ENCODE measurements around the gene COMTD1. TPM values are rescaled to one million over a fixed set of nuclear protein-coding genes. Genes with fewer than 3 reads are reported as not detected.

The COMTD1 gene
- total RNA-seq, 4 donors from 2014 or later, result 32.4 to 69.8 (median 46.7) TPM

DNA sequence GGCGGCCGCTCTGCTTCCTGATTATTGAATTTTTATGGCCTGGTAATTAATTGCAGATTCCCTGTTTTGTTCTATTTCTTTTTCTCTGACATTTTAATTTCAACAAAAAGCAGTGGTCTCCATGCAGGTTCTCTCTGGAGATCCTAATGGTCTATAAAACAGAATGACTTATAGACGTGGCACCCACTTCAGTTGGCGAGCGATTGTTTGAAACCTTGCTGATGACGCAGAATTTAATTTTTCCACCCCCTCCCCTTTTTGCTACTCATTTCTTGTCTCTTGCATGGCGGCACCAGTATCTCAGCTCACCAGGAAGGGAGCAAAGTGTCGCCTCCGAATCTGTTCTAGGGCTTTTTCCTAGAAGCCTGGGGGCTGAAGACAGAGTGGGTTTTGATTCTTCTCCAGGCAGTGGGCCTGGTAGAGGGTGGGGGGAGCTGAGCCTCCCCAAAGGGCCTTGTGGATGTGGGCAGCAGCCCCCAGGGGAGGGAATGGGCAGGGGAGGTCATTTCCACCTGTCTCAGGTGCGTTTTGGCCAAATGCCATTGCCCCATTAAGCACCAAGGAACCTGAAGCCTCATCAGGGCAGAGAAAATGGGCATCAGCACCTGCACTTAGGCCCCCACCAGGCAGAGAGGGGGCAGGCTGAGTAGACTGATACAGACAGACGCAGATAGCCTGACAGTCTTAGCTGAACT is 3.5 kb upstream of the COMTD1 start:
- H3K27ac ChIP-seq, result no peak overlapping the region
- DNase-seq (ENCODE audit: low spot score in 2 of 2), result peak; percentile 49
- WGBS, result 67% methylated on average over 9 of the region's 11 CpGs
- H3K4me3 ChIP-seq, result no peak overlapping the region
- H3K27me3 ChIP-seq, result no peaks in the 10 kb centered on the region
- TF ChIP-seq, protein P1, sequence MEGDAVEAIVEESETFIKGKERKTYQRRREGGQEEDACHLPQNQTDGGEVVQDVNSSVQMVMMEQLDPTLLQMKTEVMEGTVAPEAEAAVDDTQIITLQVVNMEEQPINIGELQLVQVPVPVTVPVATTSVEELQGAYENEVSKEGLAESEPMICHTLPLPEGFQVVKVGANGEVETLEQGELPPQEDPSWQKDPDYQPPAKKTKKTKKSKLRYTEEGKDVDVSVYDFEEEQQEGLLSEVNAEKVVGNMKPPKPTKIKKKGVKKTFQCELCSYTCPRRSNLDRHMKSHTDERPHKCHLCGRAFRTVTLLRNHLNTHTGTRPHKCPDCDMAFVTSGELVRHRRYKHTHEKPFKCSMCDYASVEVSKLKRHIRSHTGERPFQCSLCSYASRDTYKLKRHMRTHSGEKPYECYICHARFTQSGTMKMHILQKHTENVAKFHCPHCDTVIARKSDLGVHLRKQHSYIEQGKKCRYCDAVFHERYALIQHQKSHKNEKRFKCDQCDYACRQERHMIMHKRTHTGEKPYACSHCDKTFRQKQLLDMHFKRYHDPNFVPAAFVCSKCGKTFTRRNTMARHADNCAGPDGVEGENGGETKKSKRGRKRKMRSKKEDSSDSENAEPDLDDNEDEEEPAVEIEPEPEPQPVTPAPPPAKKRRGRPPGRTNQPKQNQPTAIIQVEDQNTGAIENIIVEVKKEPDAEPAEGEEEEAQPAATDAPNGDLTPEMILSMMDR (IDR thresholded peaks at IDR 0.05), result no peak
- TF ChIP-seq EP300 (IDR thresholded peaks at IDR 0.05), result no peak
- no peak for TF ChIP-seq POLR2A (IDR thresholded peaks at IDR 0.05)
- TF ChIP-seq POLR2AphosphoS5 (IDR thresholded peaks at IDR 0.05), result no peak
- H3K36me3 ChIP-seq, result no peaks in the 10 kb centered on the region
- H3K4me1 ChIP-seq, result peaks cover 21% of the 10 kb centered on the region
- no peaks in the 10 kb centered on the region for H3K9me3 ChIP-seq

DNA sequence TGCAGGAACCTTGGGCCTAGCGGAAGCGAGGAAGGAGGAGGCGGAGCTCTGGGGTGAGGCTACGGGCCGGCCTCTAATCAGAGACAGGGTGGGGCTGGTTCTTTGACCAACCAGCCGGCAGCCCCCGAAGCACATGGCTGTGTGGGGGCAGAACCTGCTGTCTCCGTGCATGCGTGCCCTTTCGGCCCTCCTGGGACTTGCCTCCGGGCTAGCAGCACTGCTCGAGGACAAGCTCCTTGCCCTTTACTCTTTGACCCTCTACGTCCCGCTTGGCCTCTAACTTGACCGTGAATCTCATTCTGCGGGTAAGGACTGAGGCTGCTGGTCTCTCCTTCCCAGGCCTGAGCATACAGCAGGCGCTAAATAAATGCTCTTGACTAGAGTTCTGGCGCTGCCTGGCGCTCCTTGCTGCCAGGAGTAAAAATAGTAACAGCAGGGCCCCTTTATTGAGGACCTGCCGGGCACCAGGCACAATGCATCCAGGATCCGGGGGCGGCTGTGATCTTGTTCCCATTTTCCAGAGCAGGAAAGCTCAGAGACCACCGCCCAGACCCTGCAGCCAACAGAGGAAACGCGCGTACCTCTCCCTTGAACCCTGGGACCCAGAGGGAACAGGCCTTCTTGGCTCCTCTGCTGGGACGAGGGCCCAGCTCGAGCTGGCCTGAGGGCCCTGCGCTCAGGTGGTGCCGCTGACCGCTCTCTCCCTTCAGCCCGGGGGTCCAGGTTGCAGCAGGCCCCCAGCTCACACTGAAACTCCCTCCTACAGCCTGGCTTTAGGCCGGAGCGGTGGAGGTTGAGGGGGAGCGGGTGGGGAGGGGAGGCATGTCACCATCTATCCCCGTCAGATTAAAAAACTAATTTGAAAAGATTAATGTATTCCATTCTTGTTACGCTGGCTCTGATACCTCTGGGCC is 2.7 kb upstream of the COMTD1 start:
- peak in 1 of 2 donors; percentile 71 for DNase-seq (ENCODE audit: low spot score in 2 of 2)
- no peak overlapping the region for H3K4me3 ChIP-seq
- peaks cover 1% of the 10 kb centered on the region for H3K36me3 ChIP-seq
- no peaks in the 10 kb centered on the region for H3K27me3 ChIP-seq
- 85% methylated on average over 35 of the region's 37 CpGs for WGBS
- H3K4me1 ChIP-seq, result peaks cover 26% of the 10 kb centered on the region
- no peak overlapping the region for H3K27ac ChIP-seq
- no peaks in the 10 kb centered on the region for H3K9me3 ChIP-seq
- TF ChIP-seq, protein P1 (IDR thresholded peaks at IDR 0.05), result no peak
- no peak for TF ChIP-seq POLR2AphosphoS5 (IDR thresholded peaks at IDR 0.05)
- TF ChIP-seq EP300 (IDR thresholded peaks at IDR 0.05), result no peak
- TF ChIP-seq POLR2A (IDR thresholded peaks at IDR 0.05), result no peak

DNA sequence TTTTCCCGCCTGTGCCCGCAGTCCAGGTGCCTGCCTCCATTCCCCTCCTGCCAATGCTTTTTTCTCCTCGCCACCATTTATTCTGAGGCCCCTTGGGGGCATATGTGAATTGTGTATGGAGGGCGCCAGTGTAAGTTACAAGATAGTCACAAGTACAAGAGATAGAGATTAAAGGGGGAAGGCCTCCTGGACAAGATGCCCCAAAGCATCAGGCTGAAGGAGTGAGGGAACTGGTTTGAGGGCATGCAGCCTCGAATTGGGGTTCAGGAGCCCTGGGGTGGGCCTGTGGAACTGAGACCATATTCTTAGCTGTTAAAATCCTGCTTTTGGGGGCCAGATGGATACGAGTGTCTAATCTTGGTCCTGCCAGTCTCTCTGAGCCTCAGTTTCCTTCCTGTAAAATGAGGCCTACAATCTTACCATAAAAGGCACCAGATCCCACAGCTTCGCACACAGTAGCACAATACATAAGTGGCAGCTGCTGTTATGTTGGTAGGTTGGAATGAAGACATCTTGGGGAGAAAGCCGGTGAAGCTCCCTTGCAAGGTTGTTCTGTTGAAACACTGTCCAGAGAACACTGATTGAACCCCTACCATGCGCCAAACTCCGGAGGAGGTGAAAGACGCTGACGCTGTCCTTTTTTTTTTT is 545 bp upstream of the COMTD1 start:
- no peaks in the 10 kb centered on the region for H3K27me3 ChIP-seq
- no peaks in the 10 kb centered on the region for H3K9me3 ChIP-seq
- H3K27ac ChIP-seq, result no peak overlapping the region
- peaks cover 27% of the 10 kb centered on the region for H3K4me1 ChIP-seq
- WGBS, result 49% methylated on average over 12 of the region's 12 CpGs
- H3K36me3 ChIP-seq, result peaks cover 20% of the 10 kb centered on the region
- TF ChIP-seq POLR2A (IDR thresholded peaks at IDR 0.05) (no peak), POLR2AphosphoS5 (IDR thresholded peaks at IDR 0.05) (no peak), EP300 (IDR thresholded peaks at IDR 0.05) (no peak)
- TF ChIP-seq, protein P1 (IDR thresholded peaks at IDR 0.05), result no peak
- peak in 1 of 2 donors; percentile 26 for DNase-seq (ENCODE audit: low spot score in 2 of 2)
- H3K4me3 ChIP-seq, result peak overlapping the region; percentile 91

DNA sequence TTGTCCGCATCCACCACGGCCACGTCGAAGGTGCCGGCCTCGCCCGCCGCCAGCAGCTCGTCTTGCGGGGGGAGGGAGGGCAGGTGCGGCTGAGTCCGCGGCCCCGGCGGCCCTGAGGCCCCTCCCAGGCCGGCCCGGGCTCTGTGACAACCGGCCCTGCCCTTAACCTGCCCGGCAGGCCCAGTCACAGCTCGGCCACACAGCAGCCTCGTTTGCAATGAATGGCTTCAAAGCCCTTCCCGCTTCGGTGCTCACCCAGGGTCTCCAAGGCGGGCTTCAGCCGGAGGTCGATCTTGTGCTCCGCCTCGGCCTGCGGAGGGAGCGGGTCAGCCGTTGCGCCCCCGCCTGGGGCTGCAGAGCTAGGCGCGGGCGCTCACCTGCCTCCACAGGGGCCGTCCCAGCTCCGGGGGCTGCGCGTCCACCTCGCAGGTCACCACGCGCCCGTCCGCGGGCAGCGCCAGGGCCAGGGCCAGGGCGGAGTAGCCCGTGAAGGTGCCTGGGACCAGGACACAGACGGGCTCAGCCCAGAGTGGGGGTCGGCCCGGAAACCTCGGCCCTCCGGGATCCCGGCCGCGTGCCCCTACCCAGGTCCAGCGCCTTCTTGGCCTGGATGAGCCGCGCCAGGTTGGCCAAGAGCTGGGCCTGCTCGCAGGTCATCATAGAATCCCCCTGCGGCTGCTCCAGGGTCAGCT is 928 bp downstream of the COMTD1 start:
- H3K36me3 ChIP-seq, result peaks cover 27% of the 10 kb centered on the region
- peak overlapping the region; percentile 83 for H3K27ac ChIP-seq
- WGBS, result 0% methylated on average over 1 of the region's 62 CpGs
- H3K4me1 ChIP-seq, result peaks cover 37% of the 10 kb centered on the region
- TF ChIP-seq POLR2AphosphoS5 (IDR thresholded peaks at IDR 0.05) (no peak), POLR2A (IDR thresholded peaks at IDR 0.05) (no peak), EP300 (IDR thresholded peaks at IDR 0.05) (no peak)
- TF ChIP-seq, protein P1 (IDR thresholded peaks at IDR 0.05), result no peak
- H3K4me3 ChIP-seq, result peak overlapping the region; percentile 91
- H3K27me3 ChIP-seq, result no peaks in the 10 kb centered on the region
- DNase-seq (ENCODE audit: low spot score in 2 of 2), result peak in 1 of 2 donors; percentile 82
- no peaks in the 10 kb centered on the region for H3K9me3 ChIP-seq
